Suppressor macrophage (primary cell): ENCODE data around the gene CD27.

Experiments
- DNase-seq, 4 experiments: peaks; one replicate each; pipeline ENCODE4 v3.0.0-alpha.2; 2020 to 2022

CD27 gene

DNA sequence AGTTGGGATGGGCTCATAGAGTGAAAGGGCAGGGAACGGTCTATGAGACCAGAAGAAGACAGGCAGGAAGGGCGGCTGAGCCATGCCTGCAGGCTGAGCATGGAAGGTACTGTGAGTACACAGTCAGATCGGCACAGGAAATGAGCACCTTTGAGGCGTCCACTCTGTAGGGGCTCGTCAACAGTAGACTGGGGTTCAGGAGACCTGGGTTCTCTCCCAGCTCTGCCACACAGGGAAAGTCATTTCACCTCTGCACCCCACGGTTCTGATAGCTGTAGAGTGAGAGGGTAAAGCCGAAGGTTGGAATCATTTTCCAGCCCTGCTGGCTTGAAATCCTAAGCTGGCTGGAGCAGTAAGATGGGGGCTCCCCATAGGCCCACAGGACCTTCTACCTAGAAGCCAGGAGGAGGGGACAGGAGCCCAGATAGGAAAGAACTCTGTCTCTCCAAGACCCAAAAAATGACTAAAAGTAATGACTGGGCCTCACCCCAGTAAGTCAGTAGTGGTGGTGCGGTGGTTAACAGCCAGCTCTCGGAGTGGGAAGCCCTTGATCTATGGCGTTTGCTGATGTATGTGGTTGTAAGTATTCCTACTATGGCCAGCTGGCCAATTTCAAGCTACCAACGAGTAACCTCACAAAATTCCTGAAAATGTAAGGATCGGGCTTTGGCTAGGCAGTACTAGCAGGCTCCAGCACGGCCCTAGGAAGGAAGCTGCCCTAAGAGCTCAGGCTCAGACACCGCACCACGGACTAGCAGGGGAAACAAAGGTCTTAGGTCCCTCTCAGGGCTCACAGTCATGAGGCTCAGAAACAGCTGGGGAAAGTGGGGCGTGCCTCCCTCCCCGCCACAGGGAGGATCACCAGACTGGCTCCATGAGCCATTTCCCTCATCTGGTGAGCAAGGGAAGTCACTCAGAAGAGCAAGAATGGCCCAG lies 10.3 kb upstream of the CD27 start:
- DNase-seq = no peak

DNA sequence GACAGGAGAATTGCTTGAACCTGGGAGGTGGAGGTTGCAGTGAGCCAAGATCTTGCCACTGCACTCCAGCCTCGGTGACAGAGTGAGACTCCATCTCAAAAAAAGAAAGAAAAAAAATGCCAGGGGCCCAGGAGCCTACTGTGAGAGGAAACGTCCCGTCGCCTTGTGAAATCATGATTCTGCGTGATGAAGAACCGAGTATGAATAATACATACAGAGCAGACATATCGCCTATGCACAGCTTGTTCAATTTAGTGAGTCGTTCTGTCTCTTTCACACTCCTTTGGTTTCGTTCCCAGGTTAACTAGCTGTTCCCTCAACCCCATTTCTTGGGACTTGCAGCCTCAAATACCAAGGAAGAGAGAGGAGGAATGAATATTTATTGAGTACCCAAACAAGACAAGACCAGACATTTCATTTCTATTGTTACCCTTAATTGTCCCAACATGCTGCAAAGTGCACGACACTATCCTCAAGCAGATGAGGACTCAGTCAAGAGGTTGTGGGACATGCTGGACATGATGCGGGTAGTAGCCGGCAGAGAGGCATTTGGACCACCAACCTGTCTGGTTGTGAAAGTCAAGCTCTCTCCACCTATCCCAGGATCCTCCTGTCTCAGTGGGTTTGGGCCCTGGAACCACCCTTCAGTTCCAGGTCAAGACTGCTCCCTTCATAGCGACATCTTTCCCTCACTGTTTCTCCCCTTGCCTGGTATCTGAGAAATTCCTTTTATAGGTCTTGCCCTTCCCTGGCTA lies 8.6 kb upstream of the CD27 start:
- no peak for DNase-seq

DNA sequence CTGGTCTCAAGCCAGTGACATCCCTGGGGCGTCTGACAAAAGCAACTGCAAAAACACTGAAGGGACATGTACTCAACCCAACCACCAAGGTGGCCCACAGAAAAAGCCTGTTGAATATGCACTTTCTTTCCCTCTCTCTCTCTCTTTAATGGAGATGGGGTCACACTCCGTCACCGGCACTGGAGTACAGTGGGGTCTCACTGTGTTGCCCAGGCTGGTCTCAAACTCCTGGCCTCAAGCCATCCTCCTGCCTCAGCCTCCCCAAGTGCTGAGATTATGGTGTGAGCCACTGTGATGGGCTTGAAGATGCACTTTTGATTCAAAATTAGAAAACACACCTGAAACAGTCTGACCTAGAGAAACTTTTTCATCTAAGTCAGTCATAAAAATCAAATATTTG lies 7.2 kb upstream of the CD27 start:
- no peak for DNase-seq

DNA sequence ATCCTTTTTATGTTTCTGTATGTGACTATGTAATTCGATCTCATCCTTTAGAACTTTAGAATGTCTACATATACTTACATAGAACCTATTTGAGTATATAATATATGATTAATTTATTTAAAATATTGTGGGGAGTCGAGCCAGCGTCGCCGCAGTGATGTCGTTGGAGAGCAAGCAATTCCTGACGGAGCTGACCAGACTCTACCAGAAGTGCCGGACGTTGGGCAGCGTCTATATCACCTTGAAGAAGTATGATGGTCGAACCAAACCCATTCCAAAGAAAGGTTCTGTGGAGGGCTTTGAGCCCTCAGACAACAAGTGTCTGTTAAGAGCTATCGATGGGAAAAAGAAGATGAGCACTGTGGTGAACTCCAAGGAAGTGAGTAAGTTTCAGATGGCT lies 6.4 kb upstream of the CD27 start:
- no peak for DNase-seq

DNA sequence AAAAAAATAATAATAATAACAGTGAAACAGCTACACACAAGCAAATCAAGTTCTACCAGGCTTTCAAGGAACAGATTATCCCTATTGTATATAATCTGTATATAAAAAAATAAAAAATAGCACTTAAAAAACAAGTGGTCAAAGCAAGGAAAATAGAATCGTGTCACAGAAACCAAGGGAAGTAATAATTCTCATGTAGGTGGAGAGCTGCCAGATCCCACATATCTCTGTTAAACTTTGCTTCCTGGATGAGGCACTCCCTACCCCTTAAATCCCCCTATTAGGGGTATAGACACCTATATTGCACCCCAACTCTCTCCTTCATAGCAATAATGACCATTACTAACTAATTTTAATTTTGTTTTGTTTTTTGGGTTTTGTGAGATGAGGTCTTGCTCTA lies 4.4 kb upstream of the CD27 start:
- no peak for DNase-seq

DNA sequence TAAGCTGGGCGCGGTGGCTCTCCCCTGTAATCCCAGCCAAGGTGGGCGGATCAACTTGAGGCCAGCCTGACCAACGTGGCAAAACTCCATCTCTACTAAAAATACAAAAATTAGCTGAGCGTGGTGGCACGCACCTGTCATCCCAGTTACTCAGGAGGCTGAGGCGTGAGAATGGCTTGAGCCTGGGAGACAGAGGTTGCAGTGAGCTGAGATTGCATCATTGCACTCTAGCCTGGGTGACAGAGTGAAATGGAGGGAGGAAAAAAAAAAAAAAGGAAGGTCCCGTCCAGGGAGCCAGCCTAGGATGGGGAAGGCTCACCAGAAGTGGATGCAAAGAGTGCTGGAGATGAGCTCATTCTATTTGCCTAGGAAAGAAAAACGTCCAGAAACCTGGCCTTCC lies 1.9 kb upstream of the CD27 start:
- DNase-seq = peak in 3 of 4 experiments; percentile 43 to 54 (median 53)

DNA sequence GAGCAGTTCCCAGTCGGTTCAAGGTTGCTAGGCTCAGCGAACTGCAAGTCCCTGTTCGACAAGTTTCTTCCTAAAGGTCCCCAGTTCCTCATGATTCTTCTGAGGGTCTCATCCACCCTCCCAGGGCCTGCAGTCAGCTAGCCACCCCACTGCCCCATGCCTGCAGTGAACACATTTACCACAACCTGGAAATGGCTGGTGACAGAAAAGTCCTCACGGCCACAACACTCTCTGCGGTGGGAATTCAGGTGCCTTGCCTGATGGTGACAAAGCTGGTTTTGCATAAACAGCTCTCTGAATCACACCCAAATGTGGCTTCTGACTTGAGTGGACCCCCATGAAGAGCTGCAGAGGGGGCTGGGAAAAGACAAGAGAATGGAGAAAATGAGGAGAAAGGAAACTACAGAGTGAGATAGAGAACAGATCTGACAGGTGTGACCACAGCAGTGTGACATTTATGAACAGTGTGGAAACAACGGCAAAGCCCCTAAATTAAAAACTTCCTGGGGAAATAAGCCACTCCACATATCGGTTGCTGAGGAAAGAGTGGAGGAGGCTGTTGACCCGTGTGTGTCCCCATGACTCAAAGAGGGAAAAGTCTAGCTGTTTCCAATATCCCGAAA lies 1.3 kb upstream of the CD27 start:
- DNase-seq = no peak

DNA sequence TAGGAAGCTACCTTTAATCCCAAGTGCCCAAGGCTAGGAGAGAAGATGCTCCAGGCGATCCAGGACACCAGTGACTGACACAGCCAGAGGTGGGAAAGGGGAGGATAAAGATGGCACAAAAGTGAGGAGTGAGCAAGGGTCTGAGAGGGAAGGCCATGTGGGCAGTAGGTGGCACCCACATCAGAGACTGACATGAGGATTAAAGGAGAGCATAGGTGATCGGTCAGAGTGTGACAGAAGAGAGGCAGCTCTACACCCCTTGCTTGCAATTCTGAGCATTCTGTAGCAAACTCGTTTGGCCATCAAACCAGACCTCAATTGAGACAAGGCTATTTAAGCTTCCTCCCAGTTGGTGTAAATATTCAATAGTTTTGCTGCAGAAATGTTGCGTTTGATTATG lies 724 bp upstream of the CD27 start:
- DNase-seq = no peak

DNA sequence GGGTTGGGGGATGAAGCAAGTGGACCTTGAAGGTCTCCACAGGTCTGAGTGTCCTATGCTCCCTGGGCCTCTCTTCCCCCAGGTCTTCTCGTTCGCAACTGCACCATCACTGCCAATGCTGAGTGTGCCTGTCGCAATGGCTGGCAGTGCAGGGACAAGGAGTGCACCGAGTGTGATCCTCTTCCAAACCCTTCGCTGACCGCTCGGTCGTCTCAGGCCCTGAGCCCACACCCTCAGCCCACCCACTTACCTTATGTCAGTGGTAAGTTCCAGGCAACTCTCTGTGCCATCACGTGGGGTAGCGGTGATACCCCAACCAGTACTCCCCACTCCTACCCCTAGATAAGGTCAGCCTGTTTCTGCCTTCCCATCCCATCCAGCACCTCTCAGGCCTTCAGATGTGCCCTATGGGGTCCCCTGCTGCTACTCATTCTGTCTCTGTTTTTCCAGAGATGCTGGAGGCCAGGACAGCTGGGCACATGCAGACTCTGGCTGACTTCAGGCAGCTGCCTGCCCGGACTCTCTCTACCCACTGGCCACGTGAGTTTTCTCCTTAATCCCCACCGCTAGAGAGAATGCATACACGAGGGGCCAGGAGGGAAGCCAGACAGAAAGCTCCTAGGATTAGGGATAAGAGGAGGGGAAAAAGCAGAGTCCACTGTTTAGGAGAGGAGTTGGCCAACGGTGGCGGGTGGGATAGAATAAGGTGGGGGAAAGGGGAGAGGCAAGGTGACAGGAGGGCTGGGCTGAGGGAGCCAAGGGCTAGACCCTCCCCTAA lies 5.5 kb downstream of the CD27 start:
- no peak for DNase-seq

DNA sequence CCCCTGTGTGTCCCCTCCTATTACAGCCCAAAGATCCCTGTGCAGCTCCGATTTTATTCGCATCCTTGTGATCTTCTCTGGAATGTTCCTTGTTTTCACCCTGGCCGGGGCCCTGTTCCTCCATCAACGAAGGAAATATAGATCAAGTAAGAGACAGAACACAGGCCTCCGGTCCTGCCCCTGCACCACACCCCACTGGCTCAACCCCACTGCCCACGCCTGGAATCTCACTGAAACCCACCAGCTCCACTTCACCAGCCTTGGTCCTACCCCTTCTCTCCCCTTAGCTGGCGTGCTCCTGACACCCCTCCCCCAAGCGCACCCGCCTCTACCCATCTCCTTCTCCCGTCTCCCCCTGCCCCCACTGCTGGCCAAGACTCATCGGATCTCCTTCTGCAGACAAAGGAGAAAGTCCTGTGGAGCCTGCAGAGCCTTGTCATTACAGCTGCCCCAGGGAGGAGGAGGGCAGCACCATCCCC lies 6.2 kb downstream of the CD27 start:
- DNase-seq = peak in 1 of 4 experiments; percentile 26

DNA sequence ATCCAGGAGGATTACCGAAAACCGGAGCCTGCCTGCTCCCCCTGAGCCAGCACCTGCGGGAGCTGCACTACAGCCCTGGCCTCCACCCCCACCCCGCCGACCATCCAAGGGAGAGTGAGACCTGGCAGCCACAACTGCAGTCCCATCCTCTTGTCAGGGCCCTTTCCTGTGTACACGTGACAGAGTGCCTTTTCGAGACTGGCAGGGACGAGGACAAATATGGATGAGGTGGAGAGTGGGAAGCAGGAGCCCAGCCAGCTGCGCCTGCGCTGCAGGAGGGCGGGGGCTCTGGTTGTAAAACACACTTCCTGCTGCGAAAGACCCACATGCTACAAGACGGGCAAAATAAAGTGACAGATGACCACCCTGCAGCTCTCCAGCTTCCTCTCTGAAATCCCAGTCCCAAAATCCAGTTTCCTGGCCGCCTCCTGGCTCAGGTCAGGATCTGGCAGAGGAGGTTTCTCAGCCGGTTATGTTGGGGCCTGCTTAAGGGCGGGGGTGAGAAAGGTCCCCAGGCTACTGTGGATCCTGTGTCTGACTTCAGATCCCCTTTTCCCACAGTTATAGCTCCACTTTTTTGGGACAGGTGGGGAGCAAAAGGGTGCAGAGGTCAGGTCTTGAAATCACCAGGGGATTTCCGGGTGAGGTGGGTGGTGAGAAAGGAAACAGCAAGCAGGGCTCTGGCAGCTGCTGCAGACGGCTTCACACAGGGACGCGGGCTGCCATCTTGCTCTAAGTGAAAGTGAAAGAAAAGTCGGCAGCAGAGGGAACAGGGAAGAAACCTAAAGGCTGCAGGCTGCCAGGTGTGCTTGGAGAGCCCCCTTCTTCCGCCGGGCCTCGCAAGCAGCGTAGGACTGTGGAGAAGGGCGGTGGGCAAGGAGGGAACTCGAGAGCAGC lies 6.8 kb downstream of the CD27 start, which contains the start of gene TAPBPL:
TSS of gene TAPBPL (plus strand) at position 695 of the 897 bp plus-strand sequence. CDS start 207 bp downstream, outside the sequence.
- peak; percentile 81 to 92 (median 88) for DNase-seq

DNA sequence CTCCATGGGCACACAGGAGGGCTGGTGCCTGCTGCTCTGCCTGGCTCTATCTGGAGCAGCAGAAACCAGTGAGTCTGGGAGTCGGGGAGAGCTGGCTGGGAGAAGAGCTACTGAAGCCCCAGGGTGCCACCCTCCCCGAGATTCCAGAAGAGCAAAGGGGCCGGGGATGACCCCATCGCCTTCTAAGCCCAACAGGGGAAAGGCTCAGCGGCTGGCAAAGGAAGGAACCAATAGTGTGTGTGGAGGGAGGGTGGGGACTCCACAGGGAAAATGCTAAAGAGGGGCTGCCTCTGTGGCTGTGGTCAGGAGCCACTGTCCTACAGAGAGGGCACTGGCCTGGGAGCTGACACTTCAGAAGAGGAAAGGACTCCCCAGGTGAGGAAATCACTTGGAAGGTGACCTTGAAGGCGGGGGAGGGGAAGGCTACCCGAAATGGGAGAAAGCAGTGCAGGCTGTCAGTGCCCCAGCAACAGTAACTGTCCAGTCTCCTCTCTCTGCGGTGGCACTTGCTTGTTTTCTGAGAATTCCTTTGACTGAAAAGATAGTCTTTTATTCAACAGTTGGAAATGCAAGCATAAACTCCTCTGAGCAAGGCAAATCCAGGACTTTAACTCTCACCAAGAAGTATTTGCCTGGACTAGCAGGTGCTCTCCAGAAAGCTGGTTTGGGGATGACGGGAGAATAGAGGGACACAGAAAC lies 7.6 kb downstream of the CD27 start:
- DNase-seq = peak; percentile 25 to 58 (median 41)

DNA sequence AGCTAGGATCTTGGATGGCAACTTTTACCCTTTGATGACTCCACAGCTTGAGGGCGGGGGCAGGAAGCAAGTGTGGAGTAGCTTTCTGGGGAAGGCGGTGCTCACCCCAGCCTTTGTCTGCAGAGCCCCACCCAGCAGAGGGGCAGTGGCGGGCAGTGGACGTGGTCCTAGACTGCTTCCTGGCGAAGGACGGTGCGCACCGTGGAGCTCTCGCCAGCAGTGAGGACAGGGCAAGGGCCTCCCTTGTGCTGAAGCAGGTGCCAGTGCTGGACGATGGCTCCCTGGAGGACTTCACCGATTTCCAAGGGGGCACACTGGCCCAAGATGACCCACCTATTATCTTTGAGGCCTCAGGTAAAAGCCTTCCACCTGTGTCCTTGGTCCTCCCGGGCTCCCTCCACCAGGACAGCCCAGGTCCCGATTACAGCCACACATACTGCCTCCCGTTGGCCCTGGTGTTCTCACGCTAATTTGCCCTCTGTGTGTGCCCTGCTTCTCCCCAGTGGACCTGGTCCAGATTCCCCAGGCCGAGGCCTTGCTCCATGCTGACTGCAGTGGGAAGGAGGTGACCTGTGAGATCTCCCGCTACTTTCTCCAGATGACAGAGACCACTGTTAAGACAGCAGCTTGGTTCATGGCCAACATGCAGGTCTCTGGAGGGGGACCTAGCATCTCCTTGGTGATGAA lies 8.3 kb downstream of the CD27 start:
- peak in 3 of 4 experiments; percentile 59 to 74 (median 66) for DNase-seq

DNA sequence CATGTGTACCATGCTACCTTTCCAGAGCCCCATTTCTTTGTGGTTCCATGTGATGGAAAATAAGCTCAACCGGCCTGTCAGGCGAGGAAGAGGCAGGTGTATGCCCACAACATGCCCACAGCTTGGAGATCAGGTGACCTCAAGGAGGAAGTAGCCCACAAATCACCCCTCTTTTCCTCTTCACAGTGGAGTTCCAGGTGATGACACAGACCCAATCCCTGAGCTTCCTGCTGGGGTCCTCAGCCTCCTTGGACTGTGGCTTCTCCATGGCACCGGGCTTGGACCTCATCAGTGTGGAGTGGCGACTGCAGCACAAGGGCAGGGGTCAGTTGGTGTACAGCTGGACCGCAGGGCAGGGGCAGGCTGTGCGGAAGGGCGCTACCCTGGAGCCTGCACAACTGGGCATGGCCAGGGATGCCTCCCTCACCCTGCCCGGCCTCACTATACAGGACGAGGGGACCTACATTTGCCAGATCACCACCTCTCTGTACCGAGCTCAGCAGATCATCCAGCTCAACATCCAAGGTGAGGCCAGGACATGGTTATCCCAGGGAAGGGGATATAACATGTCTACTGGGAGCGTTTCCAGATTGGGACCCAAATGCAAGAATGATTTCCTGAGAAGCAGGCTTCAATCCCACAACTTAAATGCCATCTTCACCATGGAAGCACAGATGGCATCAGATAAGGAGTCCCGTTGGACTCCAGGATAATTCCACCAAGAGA lies 12.6 kb downstream of the CD27 start:
- DNase-seq = no peak

DNA sequence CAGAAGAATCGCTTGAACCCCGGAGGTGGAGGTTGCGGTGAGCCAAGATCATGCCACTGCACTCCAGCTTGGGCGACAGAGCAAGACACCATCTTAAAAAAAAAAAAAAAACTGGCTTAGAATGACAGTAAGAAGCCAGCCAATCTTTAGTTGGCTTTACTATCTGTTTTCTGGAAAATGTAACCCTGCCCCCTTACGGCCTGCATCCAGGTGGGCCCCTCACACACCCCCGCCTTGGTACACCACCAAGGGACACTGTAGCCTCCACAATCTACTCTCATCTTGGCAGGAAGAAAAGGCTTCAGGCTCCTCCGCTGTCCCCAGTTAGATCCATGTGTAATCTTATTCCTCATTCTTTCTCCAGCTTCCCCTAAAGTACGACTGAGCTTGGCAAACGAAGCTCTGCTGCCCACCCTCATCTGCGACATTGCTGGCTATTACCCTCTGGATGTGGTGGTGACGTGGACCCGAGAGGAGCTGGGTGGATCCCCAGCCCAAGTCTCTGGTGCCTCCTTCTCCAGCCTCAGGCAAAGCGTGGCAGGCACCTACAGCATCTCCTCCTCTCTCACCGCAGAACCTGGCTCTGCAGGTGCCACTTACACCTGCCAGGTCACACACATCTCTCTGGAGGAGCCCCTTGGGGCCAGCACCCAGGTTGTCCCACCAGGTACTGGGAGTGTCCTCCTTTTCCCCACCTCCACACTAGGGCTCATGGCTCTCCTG lies 13.7 kb downstream of the CD27 start:
- DNase-seq = no peak

DNA sequence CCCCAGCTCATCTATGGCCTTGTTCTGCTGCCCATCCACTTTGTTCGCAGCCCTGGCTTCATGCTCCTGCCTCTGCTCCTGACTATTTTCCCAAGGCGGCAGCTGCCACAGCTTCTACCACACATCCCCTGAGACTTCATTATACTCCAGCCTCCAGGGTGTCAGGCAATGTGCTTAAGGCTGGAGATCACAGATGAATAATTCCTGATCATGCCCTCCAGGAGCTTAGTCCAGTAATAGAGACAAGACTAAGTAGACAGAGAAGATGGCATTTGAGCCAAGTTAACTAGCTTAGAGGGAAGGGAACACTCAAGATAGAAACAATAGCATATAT lies 14.2 kb downstream of the CD27 start:
- no peak for DNase-seq

DNA sequence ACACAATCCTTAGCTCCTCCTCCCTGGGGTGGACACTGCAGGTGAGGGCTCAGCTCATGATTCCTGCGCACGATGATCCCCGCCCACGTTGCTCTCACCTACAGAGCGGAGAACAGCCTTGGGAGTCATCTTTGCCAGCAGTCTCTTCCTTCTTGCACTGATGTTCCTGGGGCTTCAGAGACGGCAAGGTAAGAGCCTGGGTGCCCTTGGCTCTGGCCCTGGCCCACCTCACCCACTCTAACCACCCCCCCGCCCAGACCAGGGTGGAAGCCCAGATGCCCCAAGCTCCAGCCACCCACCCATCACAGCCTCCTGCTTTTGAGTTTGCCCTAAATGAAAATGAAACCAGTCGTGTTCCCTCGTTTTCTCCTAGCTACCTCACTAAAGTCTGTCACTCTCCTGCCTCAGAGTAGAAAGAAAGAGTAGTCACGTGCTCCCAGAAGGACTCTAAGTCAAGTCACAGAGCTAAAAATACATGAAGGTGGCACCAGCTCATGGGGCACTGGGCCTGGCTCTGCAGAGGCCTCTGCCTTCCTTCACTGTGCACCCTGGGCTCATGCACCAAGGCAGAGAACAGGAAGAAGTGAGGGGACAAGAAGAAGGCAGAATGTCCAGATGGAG lies 16.1 kb downstream of the CD27 start:
- DNase-seq = peak in 3 of 4 experiments; percentile 14 to 30 (median 29)
